Measurements from ENCODE around the gene SLC7A5.

Gene SLC7A5

GRCh38 chr16:87878704-87879103 lies 9.4 kb upstream of the SLC7A5 start:
- TF ChIP-seq, protein P1, sequence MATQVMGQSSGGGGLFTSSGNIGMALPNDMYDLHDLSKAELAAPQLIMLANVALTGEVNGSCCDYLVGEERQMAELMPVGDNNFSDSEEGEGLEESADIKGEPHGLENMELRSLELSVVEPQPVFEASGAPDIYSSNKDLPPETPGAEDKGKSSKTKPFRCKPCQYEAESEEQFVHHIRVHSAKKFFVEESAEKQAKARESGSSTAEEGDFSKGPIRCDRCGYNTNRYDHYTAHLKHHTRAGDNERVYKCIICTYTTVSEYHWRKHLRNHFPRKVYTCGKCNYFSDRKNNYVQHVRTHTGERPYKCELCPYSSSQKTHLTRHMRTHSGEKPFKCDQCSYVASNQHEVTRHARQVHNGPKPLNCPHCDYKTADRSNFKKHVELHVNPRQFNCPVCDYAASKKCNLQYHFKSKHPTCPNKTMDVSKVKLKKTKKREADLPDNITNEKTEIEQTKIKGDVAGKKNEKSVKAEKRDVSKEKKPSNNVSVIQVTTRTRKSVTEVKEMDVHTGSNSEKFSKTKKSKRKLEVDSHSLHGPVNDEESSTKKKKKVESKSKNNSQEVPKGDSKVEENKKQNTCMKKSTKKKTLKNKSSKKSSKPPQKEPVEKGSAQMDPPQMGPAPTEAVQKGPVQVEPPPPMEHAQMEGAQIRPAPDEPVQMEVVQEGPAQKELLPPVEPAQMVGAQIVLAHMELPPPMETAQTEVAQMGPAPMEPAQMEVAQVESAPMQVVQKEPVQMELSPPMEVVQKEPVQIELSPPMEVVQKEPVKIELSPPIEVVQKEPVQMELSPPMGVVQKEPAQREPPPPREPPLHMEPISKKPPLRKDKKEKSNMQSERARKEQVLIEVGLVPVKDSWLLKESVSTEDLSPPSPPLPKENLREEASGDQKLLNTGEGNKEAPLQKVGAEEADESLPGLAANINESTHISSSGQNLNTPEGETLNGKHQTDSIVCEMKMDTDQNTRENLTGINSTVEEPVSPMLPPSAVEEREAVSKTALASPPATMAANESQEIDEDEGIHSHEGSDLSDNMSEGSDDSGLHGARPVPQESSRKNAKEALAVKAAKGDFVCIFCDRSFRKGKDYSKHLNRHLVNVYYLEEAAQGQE (IDR thresholded peaks at IDR 0.05; ENCODE audit: low read depth): no peak
- TF ChIP-seq FOXM1 (IDR thresholded peaks at IDR 0.05; ENCODE audit: borderline replicate concordance, low read depth): peak; percentile 76; the same call in 1 of the 2 replicates
- TF ChIP-seq RAD21 (IDR thresholded peaks at IDR 0.05; ENCODE audit: low read depth): 0 out of 2 replicates have a peak, but pooled peaks have one; percentile 15
- no peak for TF ChIP-seq EGR1 (IDR thresholded peaks at IDR 0.05)
- no peak for TF ChIP-seq TAF1 (IDR thresholded peaks at IDR 0.05; ENCODE audit: low read depth)
- peak; percentile 95 for TF ChIP-seq TCF12 (IDR thresholded peaks at IDR 0.05; ENCODE audit: low read depth)
- TF ChIP-seq, protein P2, sequence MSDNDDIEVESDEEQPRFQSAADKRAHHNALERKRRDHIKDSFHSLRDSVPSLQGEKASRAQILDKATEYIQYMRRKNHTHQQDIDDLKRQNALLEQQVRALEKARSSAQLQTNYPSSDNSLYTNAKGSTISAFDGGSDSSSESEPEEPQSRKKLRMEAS (IDR thresholded peaks at IDR 0.05): peak; percentile 66
- TF ChIP-seq TEAD4 (IDR thresholded peaks at IDR 0.05): peak; percentile 81
- peak; percentile 89 for TF ChIP-seq EP300 (IDR thresholded peaks at IDR 0.05; ENCODE audit: borderline replicate concordance)
- TF ChIP-seq CREB1 (IDR thresholded peaks at IDR 0.05; ENCODE audit: low read depth): no peak
- TF ChIP-seq NFIC (IDR thresholded peaks at IDR 0.05): peak; percentile 96
- peak; percentile 62; the same call in 1 of the 2 replicates for TF ChIP-seq CEBPB (IDR thresholded peaks at IDR 0.05)

DNA sequence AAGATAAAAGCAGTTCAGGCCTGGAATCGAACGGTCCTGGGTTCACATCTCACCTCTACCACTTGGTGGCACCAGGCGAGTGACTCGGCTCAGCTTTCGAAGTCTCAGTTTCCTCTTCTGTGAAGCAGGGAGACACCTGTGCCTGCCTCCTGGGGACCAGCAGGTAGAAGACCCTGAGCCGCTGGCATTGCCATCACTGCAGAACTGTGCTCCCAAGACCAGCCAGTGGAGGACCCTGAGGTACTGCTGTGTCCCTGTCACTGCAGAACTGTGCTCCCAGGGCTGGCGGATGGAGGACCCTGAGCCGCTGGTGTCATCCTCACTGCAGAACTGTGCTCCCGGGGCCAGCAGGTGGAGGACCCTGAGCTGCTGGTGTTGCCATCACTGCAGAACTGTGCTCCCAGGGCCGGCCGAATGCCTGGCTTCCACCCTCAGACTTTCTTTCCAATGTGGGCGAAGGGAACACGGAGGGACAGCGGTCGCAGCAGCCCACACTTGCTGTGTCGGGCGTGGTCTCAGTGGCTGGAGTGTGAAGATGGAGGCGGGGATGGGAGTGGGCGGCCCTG lies 8.7 kb upstream of the SLC7A5 start:
- no peak for TF ChIP-seq TEAD4 (IDR thresholded peaks at IDR 0.05)
- TF ChIP-seq RAD21 (IDR thresholded peaks at IDR 0.05; ENCODE audit: low read depth): peak; percentile 62

- TF ChIP-seq CREB1 (IDR thresholded peaks at IDR 0.05; ENCODE audit: low read depth): no peak
- peak; percentile 54; the same call in 1 of the 2 replicates for TF ChIP-seq CEBPB (IDR thresholded peaks at IDR 0.05)
- no peak for TF ChIP-seq ZBTB7A (IDR thresholded peaks at IDR 0.05; ENCODE audit: low read depth)
- TF ChIP-seq EGR1 (IDR thresholded peaks at IDR 0.05): 0 out of 2 replicates have a peak, but pooled peaks have one; percentile 21
- TF ChIP-seq NFIC (IDR thresholded peaks at IDR 0.05): no peak
- no peak for TF ChIP-seq TCF12 (IDR thresholded peaks at IDR 0.05; ENCODE audit: low read depth)
- TF ChIP-seq USF1 (IDR thresholded peaks at IDR 0.05): no peak
- TF ChIP-seq FOXM1 (IDR thresholded peaks at IDR 0.05; ENCODE audit: borderline replicate concordance, low read depth): no peak
These were observed 5.5 kb upstream of the SLC7A5 start for GRCh38 chr16:87874639-87875427.

GRCh38 chr16:87870418-87871291 lies 1.3 kb upstream of the SLC7A5 start:
- TF ChIP-seq EGR1 (IDR thresholded peaks at IDR 0.05) (peak; percentile 91), ZBTB7A (IDR thresholded peaks at IDR 0.05; ENCODE audit: low read depth) (peak; percentile 93), USF1 (IDR thresholded peaks at IDR 0.05) (peak; percentile 11; the same call in 1 of the 2 replicates), TEAD4 (IDR thresholded peaks at IDR 0.05) (peak; percentile 98), EP300 (IDR thresholded peaks at IDR 0.05; ENCODE audit: borderline replicate concordance) (peak; percentile 99), TAF1 (IDR thresholded peaks at IDR 0.05; ENCODE audit: low read depth) (peak; percentile 48), CEBPB (IDR thresholded peaks at IDR 0.05) (peak; percentile 81), FOXM1 (IDR thresholded peaks at IDR 0.05; ENCODE audit: borderline replicate concordance, low read depth) (peak; percentile 96), NFIC (IDR thresholded peaks at IDR 0.05) (peak; percentile 95), YY1 (IDR thresholded peaks at IDR 0.05; ENCODE audit: low read depth) (peak; percentile 71), TCF12 (IDR thresholded peaks at IDR 0.05; ENCODE audit: low read depth) (peak; percentile 99)
- TF ChIP-seq, protein P1 (IDR thresholded peaks at IDR 0.05; ENCODE audit: low read depth): peak; percentile 28; the same call in 1 of the 2 replicates
- TF ChIP-seq, protein P2 (IDR thresholded peaks at IDR 0.05): peak; percentile 72
